HS-27A (cell line): ENCODE measurements around the gene AOX1.
"Not testable (repeated sequence)": the region's sequence is repeated elsewhere in the genome, so short reads cannot be mapped to it uniquely, and the experiment has no call there.

Experiments used
- DNase-seq: peaks from one replicate; pipeline ENCODE4 v3.0.0-alpha.2; 2012; ENCODE audit warnings: low read depth, missing footprints

Gene AOX1

GRCh38 chr2:200585730-200586643, at the start of gene AOX1:
TSS of gene AOX1 (plus strand) at chr2:200586014. CDS start at chr2:200586109, 95 bp downstream.
- no peak for DNase-seq

GRCh38 chr2:200538139-200538538, 47.7 kb upstream of the AOX1 start:
- no peak for DNase-seq

GRCh38 chr2:200540793-200541192, 45.0 kb upstream of the AOX1 start:
- DNase-seq: no peak

- DNase-seq: not testable (repeated sequence)
Measured at GRCh38 chr2:200566596-200566995, 19.2 kb upstream of the AOX1 start.

- DNase-seq: no peak
Measured at GRCh38 chr2:200567932-200568331, 17.9 kb upstream of the AOX1 start.

- no peak for DNase-seq
Measured at GRCh38 chr2:200575957-200576356, 9.9 kb upstream of the AOX1 start.

- DNase-seq: no peak
Measured at GRCh38 chr2:200577027-200577426, 8.8 kb upstream of the AOX1 start.

GRCh38 chr2:200578778-200579177, 7.0 kb upstream of the AOX1 start:
- peak; percentile 30 for DNase-seq

GRCh38 chr2:200584639-200585038, 1.2 kb upstream of the AOX1 start:
- DNase-seq: no peak

GRCh38 chr2:200585340-200585729, 479 bp upstream of the AOX1 start:
- DNase-seq: no peak

GRCh38 chr2:200586644-200586975, 796 bp downstream of the AOX1 start:
- no peak for DNase-seq

- no peak for DNase-seq
Measured at GRCh38 chr2:200587007-200587616, 1.3 kb downstream of the AOX1 start.

GRCh38 chr2:200588076-200588678, 2.4 kb downstream of the AOX1 start:
- DNase-seq: no peak

- no peak for DNase-seq
Measured at GRCh38 chr2:200590090-200590489, 4.3 kb downstream of the AOX1 start.

GRCh38 chr2:200591308-200591707, 5.5 kb downstream of the AOX1 start:
- DNase-seq: no peak

GRCh38 chr2:200592406-200593075, 6.7 kb downstream of the AOX1 start:
- no peak for DNase-seq

- DNase-seq: no peak
Measured at GRCh38 chr2:200593905-200594304, 8.1 kb downstream of the AOX1 start.

GRCh38 chr2:200595913-200596312, 10.1 kb downstream of the AOX1 start:
- no peak for DNase-seq

GRCh38 chr2:200596774-200597570, 11.2 kb downstream of the AOX1 start:
- no peak for DNase-seq

GRCh38 chr2:200599206-200599605, 13.4 kb downstream of the AOX1 start:
- no peak for DNase-seq

- DNase-seq: no peak
Measured at GRCh38 chr2:200600549-200601225, 14.9 kb downstream of the AOX1 start.
